ENCODE data around the gene NCDN. TPM values are rescaled to one million over a fixed set of nuclear protein-coding genes. Genes with fewer than 3 reads are reported as not detected.

The NCDN gene
- total RNA-seq, 1 donor from 2014 or later = 95.3 TPM

DNA sequence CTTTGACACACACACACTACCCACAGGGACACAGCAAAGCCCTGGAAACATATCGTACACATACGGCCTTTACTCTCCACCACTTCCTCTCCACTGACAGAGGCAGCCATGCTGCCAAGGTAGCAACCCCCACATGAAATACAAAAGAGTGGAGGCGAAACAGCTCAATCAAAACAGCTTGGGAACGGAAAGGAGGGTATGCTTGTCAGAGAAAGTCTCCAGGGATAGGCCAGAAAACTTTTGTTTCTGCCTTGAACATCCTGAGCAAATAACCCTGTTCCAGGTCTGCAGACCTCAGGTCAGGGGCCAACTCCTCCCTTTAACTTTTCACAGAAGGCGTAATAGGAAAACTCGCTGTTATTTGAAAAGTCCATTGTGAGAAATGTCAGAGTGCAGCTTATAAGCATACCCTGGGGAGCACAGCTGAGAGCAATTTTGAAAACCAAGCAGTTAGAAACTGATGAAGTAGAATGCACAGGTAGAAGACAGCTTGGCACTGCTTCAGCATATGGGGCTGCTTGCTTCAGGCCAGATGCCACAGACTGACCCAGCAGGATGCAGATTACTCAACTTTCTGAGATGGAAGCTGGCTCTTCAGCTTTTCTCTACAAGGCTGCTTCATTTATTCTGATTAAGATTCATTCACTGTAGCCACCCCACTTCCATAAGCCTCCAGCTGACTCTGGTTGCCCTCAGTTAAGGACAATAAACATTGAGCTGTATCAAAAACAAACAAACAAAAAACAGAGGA lies 18.4 kb upstream of the NCDN start:
- Mint-ChIP-seq H3K4me3 (ENCODE audit: unreplicated experiment) (peak overlapping the region; percentile 53), H3K4me1 (ENCODE audit: low read depth, unreplicated experiment) (peaks cover 26% of the 10 kb centered on the region), H3K36me3 (ENCODE audit: unreplicated experiment) (peaks cover 1% of the 10 kb centered on the region), H3K9me3 (ENCODE audit: unreplicated experiment) (peaks cover 4% of the 10 kb centered on the region), H3K27ac (ENCODE audit: unreplicated experiment) (peak overlapping the region; percentile 78), H3K27me3 (ENCODE audit: unreplicated experiment) (peaks cover 6% of the 10 kb centered on the region)
- TF ChIP-seq, protein P1, sequence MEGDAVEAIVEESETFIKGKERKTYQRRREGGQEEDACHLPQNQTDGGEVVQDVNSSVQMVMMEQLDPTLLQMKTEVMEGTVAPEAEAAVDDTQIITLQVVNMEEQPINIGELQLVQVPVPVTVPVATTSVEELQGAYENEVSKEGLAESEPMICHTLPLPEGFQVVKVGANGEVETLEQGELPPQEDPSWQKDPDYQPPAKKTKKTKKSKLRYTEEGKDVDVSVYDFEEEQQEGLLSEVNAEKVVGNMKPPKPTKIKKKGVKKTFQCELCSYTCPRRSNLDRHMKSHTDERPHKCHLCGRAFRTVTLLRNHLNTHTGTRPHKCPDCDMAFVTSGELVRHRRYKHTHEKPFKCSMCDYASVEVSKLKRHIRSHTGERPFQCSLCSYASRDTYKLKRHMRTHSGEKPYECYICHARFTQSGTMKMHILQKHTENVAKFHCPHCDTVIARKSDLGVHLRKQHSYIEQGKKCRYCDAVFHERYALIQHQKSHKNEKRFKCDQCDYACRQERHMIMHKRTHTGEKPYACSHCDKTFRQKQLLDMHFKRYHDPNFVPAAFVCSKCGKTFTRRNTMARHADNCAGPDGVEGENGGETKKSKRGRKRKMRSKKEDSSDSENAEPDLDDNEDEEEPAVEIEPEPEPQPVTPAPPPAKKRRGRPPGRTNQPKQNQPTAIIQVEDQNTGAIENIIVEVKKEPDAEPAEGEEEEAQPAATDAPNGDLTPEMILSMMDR (IDR thresholded peaks at IDR 0.05; ENCODE audit: partially characterized antibody, unreplicated experiment) = no peak
- peak; percentile 27 for DNase-seq

DNA sequence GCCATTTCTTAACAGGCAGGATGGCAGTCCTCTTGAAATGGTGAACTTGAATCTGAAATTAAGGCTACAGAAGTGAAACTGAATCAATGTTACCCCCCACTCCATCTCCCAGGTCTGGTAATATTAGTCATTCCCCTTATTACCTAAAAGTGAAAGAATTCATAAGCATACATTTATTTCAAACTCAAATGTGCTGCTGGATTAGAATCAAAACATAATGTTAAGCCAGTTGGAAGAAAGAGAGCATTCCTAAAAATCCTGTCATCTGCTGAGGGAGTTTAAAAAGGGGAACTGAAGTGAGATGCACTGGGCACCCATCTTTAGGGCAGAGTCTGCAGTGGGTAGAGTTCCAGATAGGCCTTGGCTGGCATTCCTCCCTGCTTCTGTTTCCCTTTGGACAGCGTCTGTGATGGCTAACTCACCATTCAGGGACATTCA lies 17.8 kb upstream of the NCDN start:
- DNase-seq = no peak
- TF ChIP-seq, protein P1 (IDR thresholded peaks at IDR 0.05; ENCODE audit: partially characterized antibody, unreplicated experiment) = no peak
- H3K27me3 Mint-ChIP-seq (ENCODE audit: unreplicated experiment) = peaks cover 6% of the 10 kb centered on the region
- H3K4me1 Mint-ChIP-seq (ENCODE audit: low read depth, unreplicated experiment) = peaks cover 30% of the 10 kb centered on the region
- H3K36me3 Mint-ChIP-seq (ENCODE audit: unreplicated experiment) = no peaks in the 10 kb centered on the region
- peaks cover 4% of the 10 kb centered on the region for H3K9me3 Mint-ChIP-seq (ENCODE audit: unreplicated experiment)
- peak overlapping the region; percentile 16 for H3K4me3 Mint-ChIP-seq (ENCODE audit: unreplicated experiment)
- peak overlapping the region; percentile 78 for H3K27ac Mint-ChIP-seq (ENCODE audit: unreplicated experiment)

DNA sequence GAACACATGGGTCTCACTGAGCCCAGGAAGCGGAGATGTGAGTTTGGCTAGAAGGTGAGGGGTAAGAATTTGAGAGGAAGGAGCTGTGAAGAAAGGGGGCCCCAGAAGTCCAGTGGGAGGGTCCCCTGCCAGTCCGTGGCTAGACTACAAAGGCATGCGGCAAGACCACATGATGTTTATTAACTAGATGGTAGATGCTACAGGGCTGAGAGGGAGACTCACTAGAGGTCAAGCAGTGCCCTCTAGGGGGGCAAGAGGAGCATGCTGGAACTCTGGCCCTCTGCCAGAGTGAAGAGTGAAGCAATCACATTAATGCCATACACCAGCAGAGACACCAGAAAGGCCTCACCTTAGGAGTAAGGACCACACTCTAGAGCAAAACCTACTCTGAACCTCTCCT lies 12.6 kb upstream of the NCDN start:
- Mint-ChIP-seq H3K4me3 (ENCODE audit: unreplicated experiment) (no peak overlapping the region), H3K27ac (ENCODE audit: unreplicated experiment) (no peak overlapping the region), H3K4me1 (ENCODE audit: low read depth, unreplicated experiment) (peaks cover 20% of the 10 kb centered on the region), H3K27me3 (ENCODE audit: unreplicated experiment) (peaks cover 3% of the 10 kb centered on the region), H3K9me3 (ENCODE audit: unreplicated experiment) (no peaks in the 10 kb centered on the region), H3K36me3 (ENCODE audit: unreplicated experiment) (no peaks in the 10 kb centered on the region)
- TF ChIP-seq, protein P1 (IDR thresholded peaks at IDR 0.05; ENCODE audit: partially characterized antibody, unreplicated experiment) = no peak
- peak; percentile 68 for DNase-seq

DNA sequence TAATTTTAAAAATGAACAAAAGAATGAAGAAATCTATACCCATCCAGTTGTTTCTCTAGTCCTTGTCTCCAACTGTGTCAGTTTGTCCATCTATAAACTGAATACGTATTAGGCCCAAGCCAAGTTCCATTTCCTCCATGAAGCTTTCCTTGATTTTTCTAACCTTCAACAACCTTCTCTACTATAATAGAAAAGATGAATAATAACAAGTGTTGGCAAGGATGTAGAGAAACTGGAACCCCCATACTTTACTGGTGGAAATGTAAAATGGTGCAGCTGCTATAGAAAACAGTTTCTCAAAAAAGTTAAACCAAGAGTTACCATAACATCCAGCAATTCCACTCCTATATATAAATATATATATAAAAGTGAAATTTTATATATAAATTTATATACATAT lies 11.0 kb upstream of the NCDN start:
- TF ChIP-seq, protein P1 (IDR thresholded peaks at IDR 0.05; ENCODE audit: partially characterized antibody, unreplicated experiment) = no peak
- H3K9me3 Mint-ChIP-seq (ENCODE audit: unreplicated experiment) = no peaks in the 10 kb centered on the region
- H3K4me1 Mint-ChIP-seq (ENCODE audit: low read depth, unreplicated experiment) = peaks cover 16% of the 10 kb centered on the region
- no peaks in the 10 kb centered on the region for H3K27me3 Mint-ChIP-seq (ENCODE audit: unreplicated experiment)
- no peak for DNase-seq
- H3K4me3 Mint-ChIP-seq (ENCODE audit: unreplicated experiment) = no peak overlapping the region
- no peaks in the 10 kb centered on the region for H3K36me3 Mint-ChIP-seq (ENCODE audit: unreplicated experiment)
- H3K27ac Mint-ChIP-seq (ENCODE audit: unreplicated experiment) = no peak overlapping the region

DNA sequence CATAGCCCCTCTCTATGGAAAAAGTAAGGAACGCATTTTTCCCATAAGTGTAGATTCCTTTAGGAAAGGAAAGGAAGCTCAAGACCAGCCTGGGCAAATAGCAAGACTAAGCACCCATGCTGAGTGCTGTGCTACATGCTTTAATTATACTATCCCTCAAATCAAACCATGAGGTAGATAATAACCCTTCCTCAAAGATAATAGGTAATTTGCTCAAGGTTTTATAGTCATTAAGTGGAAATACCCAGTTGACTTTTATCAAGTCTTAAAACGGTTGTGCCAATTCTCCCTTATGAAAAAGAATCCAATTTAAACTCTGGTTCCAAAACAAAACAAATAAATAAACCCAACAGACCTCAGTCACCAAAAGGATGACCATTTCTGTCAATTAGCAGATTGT lies 3.7 kb upstream of the NCDN start:
- no peak for DNase-seq
- H3K4me3 Mint-ChIP-seq (ENCODE audit: unreplicated experiment) = no peak overlapping the region
- H3K9me3 Mint-ChIP-seq (ENCODE audit: unreplicated experiment) = peaks cover 7% of the 10 kb centered on the region
- H3K36me3 Mint-ChIP-seq (ENCODE audit: unreplicated experiment) = no peaks in the 10 kb centered on the region
- H3K27ac Mint-ChIP-seq (ENCODE audit: unreplicated experiment) = no peak overlapping the region
- H3K27me3 Mint-ChIP-seq (ENCODE audit: unreplicated experiment) = peaks cover 10% of the 10 kb centered on the region
- peaks cover 22% of the 10 kb centered on the region for H3K4me1 Mint-ChIP-seq (ENCODE audit: low read depth, unreplicated experiment)
- TF ChIP-seq, protein P1 (IDR thresholded peaks at IDR 0.05; ENCODE audit: partially characterized antibody, unreplicated experiment) = no peak

Measured in glutamatergic neuron (in vitro differentiated cells).